Prostate gland (tissue), 2 donors: Measurements from ENCODE around the gene SLC3A2. TPM values are rescaled to one million over a fixed set of nuclear protein-coding genes. Genes with fewer than 3 reads are reported as not detected.

Experiments
- DNase-seq: peaks from one replicate; pipeline ENCODE4 v3.0.0-alpha.2; 2019; ENCODE audit warnings: low spot score
- H3K27ac ChIP-seq, 2 donors: fragments of 200-600 bp; sonication (generic); 2 replicates each; pipeline ENCODE4 v1.5.1; 2017 to 2019
- H3K27me3 ChIP-seq: fragments of 200-600 bp; sonication (generic); replicated peaks from 2 replicates; pipeline ENCODE4 v1.5.1; 2019; ENCODE audit not compliant: insufficient read depth
- H3K36me3 ChIP-seq, 2 donors: fragments of 200-600 bp; sonication (generic); 1 replicate in 1 of 2; 2 replicates in 1 of 2; pipeline versions ENCODE4 v1.5.1 to v1.8.1; 2017 to 2019
- H3K4me1 ChIP-seq: fragments of 200-600 bp; sonication (generic); replicated peaks from 2 replicates; pipeline ENCODE4 v1.5.1; 2019
- H3K4me3 ChIP-seq, 2 donors: fragments of 200-600 bp; sonication (generic); 2 replicates each; pipeline ENCODE4 v1.5.1; 2017 to 2019
- H3K9me3 ChIP-seq: fragments of 200-600 bp; sonication (generic); 2 replicates; pipeline ENCODE4 v1.5.1; 2017
- CTCF ChIP-seq, 4 experiments: fragments of 200-600 bp in 2 of 4; fragments of 450-650 bp in 2 of 4; sonication (generic) in 2 of 4; IDR thresholded peaks; 1 replicate in 3 of 4; 2 replicates in 1 of 4; pipeline ENCODE4 v1.5.1; 2016 to 2019; ENCODE audit warnings: antibody characterized with exemption in 4 of 4, mild to moderate bottlenecking in 2 of 4, moderate library complexity in 2 of 4
- POLR2A ChIP-seq: fragments of 450-650 bp; IDR thresholded peaks from one replicate; pipeline ENCODE4 v1.6.1; 2016; ENCODE audit warnings: antibody characterized with exemption, mild to moderate bottlenecking
- POLR2AphosphoS5 ChIP-seq: sonication (generic); formaldehyde crosslinking; IDR thresholded peaks from one replicate; pipeline ENCODE4 v1.6.1; 2017; ENCODE audit warnings: antibody characterized with exemption
- WGBS: methylation state at CpG from one replicate; pipeline ENCODE4 v1.1.5; 2018; 5-methylcytosine and 5-hydroxymethylcytosine counted together
- intact Hi-C: fragments of 100-400 bp; cut with DNase I; formaldehyde crosslinking; loops from one replicate; pipeline ENCODE4 v1.14.2; 2022
- total RNA-seq, 2 donors: library from RNA; depleted of rRNA; stranded (reverse); fragments of >200 nt; gene quantifications; one replicate each; pipeline ENCODE4 v1.1.0, GENCODE V29; 2016

SLC3A2 gene
- total RNA-seq, 2 donors from 2014 or later: 158 to 235 TPM

- 32% methylated on average over 7 of the region's 7 CpGs for WGBS
- Histone ChIP-seq H3K9me3 (no peaks in the 10 kb centered on the region), H3K4me3 (peak overlapping the region in 1 of 2 donors; percentile 78), H3K4me1 (peaks cover 23% of the 10 kb centered on the region), H3K36me3 (peaks cover 0 to 10% of the 10 kb centered on the region in 2 donors), H3K27me3 (no peaks in the 10 kb centered on the region), H3K27ac (peak overlapping the region; percentile 99 to 100)
- intact Hi-C loops: no loop called here
- no peak for TF ChIP-seq POLR2A
- TF ChIP-seq CTCF (IDR thresholded peaks at IDR 0.05): no peak
- TF ChIP-seq POLR2AphosphoS5: peak; percentile 51
- DNase-seq: peak; percentile 72
Observed at GRCh38 chr11:62879235-62879978, 1.3 kb upstream of the SLC3A2 start.

DNA sequence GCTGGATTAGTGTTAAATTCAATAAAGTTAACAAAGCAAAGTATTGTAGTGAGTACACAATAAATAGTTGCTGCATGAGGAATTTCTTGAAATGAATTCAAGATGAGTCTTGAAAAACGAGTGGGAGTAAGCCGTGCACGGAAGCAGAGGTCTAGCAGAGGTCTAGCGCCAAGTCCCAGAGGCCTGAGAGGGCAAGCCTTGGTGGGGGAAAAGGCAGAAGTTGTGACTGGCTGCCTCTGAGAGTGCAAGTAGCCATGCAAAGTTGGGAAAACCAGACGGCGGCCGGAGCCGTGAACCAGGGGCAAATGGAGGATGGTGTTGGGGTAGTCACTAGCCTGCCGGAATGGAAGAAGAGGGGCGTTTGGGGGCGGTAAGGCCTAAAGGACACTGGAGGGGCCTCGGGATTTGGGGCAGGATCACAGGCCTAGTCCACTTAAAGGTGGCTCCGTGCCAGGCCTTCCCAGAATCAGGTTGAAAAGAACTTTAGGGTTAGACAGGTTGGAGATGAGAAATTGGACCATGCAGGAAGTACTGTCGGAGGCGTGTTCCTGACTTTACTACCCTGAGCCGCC lies 379 bp upstream of the SLC3A2 start:
- DNase-seq: peak; percentile 37
- TF ChIP-seq POLR2AphosphoS5 (no peak), CTCF (IDR thresholded peaks at IDR 0.05) (no peak), POLR2A (no peak)
- peak overlapping the region; percentile 78 to 99 for H3K4me3 ChIP-seq
- no peaks in the 10 kb centered on the region for H3K27me3 ChIP-seq
- H3K27ac ChIP-seq: peak overlapping the region; percentile 99 to 100
- intact Hi-C loops: loop anchor here (2.0 to 5.0 kb wide), 2 partner anchors 38 to 93 kb away; partner anchors contain the start of gene TMEM179B
- H3K9me3 ChIP-seq: no peaks in the 10 kb centered on the region
- WGBS: under 1% methylated on average over 16 of the region's 16 CpGs
- peaks cover 23% of the 10 kb centered on the region for H3K4me1 ChIP-seq
- peaks cover 0 to 16% of the 10 kb centered on the region in 2 donors for H3K36me3 ChIP-seq

DNA sequence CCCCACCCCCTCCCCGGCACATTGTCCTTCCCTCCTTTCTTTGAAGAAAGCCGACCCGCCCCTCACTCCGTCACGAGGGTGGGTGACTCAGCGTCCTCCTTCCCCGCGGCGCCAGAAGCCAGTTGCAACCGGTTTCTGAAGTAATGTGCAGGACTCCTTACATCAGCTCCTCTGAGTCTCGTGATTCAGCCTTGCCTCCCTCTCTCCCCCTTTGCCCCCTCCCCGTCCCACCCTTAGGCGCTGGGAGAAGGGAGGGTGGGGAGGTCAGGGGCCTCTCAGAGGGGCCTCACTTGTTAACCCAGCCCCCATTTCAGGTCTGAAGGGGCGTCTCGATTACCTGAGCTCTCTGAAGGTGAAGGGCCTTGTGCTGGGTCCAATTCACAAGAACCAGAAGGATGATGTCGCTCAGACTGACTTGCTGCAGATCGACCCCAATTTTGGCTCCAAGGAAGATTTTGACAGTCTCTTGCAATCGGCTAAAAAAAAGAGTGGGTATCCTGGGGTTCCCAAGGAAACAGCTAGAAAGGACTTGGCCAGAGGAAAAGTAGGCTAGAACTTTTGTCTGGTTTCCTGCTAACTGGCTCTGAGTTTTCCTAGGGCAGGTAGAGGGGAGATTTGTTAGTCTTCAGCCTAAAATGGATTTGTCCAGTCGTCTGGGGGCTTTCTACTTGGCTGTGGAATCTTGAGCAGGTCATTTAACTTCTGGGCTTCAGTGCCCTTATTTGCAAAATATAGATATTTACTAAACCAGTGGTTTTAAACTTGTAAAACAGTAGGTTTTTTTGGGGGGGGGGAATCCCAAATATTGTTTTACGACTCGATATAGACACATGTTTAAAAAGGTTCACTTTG lies 1.1 kb downstream of the SLC3A2 start:
- Histone ChIP-seq H3K9me3 (no peaks in the 10 kb centered on the region), H3K4me1 (peaks cover 23% of the 10 kb centered on the region)
- intact Hi-C loops: loop anchor here (2.0 to 5.0 kb wide), 2 partner anchors 39 to 95 kb away; partner anchors contain the start of gene TMEM179B

DNA sequence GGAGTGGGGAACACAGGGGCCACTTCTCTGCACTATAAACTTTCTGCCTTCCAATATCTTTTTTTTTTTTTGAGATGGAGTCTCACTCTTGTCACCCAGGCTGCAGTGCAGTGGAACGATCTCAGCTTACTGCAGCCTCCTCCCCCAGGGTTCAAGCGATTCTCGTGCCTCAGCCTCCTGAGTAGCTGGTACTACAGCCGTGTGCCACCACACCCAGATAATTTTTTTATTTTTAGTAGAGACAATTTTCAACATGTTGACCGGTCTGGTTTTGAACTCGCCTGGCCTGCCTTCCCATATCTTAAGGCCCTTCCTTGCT lies 1.7 kb downstream of the SLC3A2 start:
- Histone ChIP-seq H3K36me3 (peaks cover 12 to 37% of the 10 kb centered on the region in 2 donors), H3K9me3 (no peaks in the 10 kb centered on the region), H3K4me1 (peaks cover 23% of the 10 kb centered on the region), H3K27me3 (no peaks in the 10 kb centered on the region), H3K4me3 (peak overlapping the region; percentile 78 to 99), H3K27ac (peak overlapping the region; percentile 99 to 100)
- TF ChIP-seq POLR2A (no peak), CTCF (IDR thresholded peaks at IDR 0.05) (no peak), POLR2AphosphoS5 (no peak)
- DNase-seq: no peak
- intact Hi-C loops: loop anchor here (5.0 kb wide), 1 partner anchor 95 kb away; the partner anchor contains the start of gene TMEM179B
- WGBS: 28% methylated on average over 6 of the region's 6 CpGs

More for the DNA sequence above, 1.1 kb downstream of the SLC3A2 start:
- Histone ChIP-seq H3K27me3 (no peaks in the 10 kb centered on the region), H3K4me3 (peak overlapping the region; percentile 78 to 99), H3K27ac (peak overlapping the region; percentile 99 to 100), H3K36me3 (peaks cover 6 to 31% of the 10 kb centered on the region in 2 donors)
- TF ChIP-seq POLR2AphosphoS5 (peak; percentile 97), POLR2A (peak; percentile 57), CTCF (IDR thresholded peaks at IDR 0.05) (peak in 1 of 4 experiments; percentile 17)
- DNase-seq: peak; percentile 98
- WGBS: 3% methylated on average over 21 of the region's 21 CpGs
